EH (cell line): ENCODE results near the gene MAMDC2.

Experiments
- DNase-seq: peaks from one replicate; pipeline ENCODE4 v3.0.0-alpha.2; 2015; ENCODE audit warnings: low read depth

MAMDC2 gene, protein sequence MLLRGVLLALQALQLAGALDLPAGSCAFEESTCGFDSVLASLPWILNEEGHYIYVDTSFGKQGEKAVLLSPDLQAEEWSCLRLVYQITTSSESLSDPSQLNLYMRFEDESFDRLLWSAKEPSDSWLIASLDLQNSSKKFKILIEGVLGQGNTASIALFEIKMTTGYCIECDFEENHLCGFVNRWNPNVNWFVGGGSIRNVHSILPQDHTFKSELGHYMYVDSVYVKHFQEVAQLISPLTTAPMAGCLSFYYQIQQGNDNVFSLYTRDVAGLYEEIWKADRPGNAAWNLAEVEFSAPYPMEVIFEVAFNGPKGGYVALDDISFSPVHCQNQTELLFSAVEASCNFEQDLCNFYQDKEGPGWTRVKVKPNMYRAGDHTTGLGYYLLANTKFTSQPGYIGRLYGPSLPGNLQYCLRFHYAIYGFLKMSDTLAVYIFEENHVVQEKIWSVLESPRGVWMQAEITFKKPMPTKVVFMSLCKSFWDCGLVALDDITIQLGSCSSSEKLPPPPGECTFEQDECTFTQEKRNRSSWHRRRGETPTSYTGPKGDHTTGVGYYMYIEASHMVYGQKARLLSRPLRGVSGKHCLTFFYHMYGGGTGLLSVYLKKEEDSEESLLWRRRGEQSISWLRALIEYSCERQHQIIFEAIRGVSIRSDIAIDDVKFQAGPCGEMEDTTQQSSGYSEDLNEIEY

DNA sequence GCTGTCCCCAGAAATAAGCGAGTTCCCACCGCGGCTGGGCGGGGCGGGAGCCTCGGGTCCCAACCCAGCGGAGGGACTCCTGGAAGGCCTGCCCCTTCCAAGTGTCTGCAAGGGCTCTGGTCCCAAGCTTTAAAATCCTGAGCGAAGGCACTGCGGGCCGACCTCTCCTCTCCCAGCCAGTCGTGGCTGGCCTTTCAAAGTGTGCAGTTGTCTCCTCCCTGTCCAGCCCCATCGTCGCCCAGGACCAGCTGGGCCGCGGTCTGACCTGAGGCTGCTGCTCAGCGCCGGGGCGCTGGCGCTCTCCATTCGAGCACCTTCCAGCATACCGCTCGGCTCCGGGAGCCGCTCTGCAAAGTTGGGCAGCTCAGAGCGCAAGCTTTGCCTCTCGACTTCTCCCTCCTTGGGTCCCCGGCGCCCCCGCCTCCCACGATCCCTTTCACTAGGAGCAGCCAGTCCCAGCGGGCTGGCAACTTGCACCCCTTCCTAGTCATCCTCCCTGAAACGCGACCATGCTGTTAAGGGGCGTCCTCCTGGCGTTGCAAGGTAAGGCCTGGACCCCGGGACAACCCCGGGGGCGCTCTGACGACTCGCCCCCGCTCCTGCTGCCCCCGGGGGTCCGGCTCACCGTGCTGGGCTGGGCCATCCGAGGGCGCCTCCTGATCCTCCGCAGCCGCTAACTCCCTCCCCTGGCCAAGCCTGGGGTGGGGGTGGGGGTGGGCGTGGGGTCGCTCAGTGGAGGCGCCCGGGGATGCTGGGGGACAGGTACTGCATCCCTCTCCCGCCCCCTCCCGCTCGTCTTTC is at the start of gene MAMDC2:
MAMDC2 (plus strand) TSS at position 160 of the 801 bp plus-strand sequence; CDS start at position 510, 350 bp downstream.
- peak; percentile 64 for DNase-seq

DNA sequence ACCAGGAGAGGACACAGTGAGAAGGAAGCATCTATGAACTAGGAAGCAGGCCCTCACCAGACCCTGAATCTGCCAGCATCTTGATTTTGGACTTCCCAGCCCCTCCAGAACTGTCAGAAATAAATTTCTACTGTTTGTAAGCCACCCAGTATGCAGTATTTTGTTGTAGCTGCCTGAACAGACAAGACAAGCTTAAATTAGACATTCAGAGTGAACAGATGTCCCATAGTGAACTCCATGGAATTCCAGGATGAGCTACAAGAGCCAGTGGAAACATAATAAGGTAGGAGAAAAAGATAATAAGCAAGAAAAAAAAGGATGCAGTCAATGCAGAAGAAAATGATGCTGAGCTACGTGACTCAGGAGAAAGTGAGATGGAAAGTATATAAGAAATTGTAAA is 47.8 kb upstream of the MAMDC2 start:
- no peak for DNase-seq

DNA sequence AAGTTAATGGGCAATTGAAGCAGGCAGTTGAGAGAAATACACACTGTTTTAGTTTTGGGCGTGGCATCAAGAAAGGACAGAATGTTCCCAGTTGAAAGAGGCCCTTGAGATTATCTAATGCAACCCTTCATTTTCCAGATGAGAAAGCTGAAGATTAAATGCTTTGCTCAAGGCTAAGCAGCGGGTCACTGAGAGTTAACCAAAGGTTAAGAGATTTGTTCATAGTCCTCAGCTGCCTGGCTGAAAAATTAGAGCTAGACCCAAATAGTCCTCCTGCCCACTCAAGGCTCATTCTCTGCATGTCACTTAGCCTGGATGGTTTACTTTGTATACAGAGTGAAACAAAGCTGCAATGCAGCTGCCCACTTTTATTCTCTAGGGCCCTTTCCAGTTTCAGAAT is 46.7 kb upstream of the MAMDC2 start:
- DNase-seq: no peak

DNA sequence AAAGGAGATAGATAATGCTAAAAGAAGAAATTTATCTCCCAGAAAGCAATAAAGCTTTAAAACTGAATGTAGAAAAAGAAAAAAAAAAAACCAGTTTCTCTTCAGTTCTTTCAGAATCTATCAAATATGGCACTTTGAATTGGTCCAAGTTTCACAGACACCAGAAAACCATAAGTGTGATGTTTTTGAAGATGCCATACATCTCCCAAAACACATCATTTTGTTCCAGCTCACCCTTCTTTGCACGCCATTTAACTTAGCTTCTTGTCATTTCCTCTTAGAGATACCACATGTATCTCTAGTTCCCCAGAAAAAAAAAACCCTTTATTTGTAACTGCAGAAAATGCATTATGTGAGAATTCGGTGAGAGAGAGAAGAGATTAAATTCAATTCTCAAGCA is 46.1 kb upstream of the MAMDC2 start:
- DNase-seq: no peak

DNA sequence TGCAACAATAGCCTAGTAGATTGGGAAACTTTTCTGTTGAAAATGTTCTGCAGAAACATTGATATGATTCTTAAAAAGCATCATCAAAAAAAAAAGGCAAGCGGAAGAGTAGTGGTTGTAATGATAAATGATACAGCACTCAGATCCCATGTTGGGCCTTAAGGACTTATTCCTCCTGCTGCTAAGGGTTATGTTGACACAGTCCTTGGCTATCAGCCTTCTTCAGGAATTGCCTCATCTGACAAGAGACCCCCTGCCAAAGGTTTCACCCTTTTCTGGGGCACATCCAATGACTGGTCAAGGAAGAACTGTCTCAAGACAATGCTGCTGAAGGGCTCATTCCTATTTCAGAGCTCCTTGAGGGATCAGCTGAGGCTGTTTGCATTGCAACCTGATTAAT is 44.3 kb upstream of the MAMDC2 start:
- DNase-seq: no peak

DNA sequence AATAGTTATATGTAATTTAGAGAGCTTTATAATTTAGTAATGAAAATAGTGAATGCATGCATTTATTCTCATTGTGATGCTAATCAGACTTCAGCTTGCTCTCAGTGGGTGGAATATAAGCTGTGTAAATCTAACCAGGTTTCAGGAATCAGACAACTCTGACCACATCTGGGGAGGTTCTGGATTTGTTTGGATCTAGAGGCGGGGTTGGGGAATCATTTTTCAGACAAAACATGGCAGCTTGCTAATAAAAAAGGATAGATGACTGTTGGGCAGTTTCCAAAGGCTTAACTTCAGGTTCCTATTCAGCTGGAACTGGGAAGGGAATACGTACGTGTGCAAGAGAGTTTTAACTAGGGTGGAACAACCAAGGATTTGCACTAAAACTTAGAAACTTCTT is 43.2 kb upstream of the MAMDC2 start:
- no peak for DNase-seq

DNA sequence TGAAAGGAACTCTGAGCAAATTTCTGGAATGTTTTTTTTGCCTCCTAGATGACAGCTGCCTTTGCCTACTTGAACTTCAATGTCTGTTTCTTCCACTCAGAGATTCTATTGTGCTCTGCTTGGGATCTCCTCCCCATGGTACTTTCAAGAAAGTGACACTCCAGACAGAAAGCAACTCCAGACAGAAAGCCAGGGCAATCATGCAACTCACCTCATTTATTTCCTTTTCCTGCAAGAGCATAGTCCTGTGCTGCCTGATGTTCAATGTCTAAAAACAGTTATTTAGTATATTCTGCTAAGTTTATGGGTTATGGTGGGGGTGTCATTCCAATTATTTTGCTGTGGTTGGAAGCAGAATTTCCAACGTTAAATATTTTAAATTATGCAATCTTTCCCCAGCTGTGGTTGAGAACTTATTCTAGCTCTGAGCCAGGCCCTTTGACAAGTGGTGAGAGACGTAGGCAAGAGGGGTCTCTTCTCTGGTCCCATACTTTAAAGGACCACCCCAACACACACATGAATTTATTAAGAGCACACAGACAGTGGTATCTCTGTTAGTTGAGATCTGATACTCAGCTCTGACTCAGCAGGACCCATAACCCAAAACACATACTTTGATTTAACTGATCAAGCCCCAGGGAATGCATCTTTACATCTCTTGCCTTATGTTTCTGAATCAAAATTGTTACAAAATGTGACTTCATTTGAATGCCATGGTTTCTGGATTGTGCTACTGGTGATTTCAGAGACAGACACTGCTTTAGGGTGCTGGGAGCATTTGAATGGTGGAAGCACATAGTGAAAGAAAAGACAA is 39.5 kb upstream of the MAMDC2 start:
- peak; percentile 82 for DNase-seq

DNA sequence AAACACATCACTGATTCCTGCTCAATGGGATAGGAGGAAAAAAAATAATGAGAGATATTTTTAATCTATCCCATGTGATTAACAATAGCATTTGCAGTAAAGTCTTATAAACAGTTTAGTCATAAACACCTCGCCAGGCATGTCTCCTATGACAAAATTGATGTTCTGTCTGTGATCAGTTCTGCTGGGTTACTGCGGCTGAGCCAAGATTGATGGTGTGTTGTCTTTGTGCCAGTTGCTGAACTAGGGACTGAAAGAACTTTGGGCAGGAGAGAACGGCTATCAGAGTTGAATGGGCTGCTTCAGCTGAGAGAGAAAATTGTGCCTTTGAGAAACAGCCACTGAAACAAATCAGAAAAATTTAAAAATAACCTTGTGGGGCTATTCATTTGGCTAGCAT is 37.3 kb upstream of the MAMDC2 start:
- peak; percentile 33 for DNase-seq

DNA sequence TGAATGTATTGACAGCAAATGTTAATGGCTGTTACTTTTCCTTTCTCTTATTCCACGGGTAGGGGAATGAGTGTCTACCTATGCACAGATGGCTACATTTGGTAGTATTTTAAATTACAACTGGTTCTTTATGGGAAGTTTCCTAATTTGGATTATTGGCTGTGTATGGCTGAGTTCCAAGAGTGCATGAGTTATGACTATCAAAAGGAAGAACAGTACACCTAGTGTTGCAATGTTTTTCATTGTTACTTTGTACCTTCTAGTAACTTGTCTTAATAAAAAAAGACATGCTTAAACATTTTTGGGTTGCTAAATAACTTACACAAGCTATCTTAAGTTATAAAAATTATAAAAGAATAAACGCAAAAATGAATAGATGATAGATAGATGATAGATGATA is 35.8 kb upstream of the MAMDC2 start:
- no peak for DNase-seq

DNA sequence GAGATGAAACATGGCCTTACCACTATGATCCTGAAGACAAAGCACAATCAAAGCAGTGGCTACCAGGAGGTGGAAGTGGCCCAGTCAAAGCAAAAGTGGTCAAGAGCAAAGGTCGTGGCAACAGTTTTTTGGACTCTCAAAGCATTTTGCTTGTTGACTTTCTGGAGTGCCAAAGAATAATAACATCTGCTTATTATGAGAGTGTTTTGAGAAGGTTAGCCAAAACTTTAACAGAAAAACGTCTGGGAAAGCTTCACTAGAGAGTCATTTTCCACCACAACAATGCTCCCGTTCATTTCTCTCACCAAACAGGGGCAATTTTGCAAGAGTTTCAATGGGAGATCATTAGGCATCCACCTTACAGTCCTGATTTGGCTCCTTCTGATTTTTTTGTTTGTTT is 33.6 kb upstream of the MAMDC2 start:
- DNase-seq: no peak

DNA sequence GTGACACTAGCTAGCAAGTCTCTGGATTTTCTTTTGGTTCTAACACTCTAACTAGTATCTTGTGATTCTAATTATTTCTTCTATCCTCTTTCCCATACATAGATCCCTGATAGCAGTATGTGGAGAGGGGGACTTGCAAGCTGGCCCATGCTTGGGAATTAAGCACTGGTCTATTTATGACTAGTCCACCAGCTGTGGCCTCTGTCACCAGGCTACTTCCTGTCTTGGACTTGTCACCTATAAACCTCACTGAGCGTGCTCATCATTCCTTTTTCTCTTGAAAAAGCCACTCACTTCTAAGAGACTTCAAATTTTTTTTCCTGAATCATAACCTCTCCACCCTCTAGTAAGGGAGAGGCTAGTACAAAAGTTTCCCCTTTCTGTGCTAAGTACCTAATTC is 32.3 kb upstream of the MAMDC2 start:
- peak; percentile 49 for DNase-seq

DNA sequence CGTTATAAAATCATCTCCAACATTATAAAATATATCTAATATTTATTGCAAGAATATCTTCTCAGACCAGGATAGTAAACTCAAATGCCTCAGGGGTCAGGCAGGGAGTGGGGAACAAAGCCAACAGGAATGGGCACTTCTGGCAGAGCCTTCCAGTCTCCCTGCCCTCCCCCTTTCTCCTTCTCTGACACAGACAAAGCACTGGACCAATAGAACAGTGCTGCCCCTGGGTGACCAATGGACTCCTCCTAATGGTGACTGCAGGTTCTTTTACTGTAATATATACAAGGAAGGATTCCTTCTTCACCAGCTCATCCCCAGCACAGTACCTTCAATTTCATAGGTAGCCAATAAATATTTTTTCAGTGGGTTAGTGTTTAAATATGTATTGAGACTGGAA is 31.1 kb upstream of the MAMDC2 start:
- DNase-seq: no peak

DNA sequence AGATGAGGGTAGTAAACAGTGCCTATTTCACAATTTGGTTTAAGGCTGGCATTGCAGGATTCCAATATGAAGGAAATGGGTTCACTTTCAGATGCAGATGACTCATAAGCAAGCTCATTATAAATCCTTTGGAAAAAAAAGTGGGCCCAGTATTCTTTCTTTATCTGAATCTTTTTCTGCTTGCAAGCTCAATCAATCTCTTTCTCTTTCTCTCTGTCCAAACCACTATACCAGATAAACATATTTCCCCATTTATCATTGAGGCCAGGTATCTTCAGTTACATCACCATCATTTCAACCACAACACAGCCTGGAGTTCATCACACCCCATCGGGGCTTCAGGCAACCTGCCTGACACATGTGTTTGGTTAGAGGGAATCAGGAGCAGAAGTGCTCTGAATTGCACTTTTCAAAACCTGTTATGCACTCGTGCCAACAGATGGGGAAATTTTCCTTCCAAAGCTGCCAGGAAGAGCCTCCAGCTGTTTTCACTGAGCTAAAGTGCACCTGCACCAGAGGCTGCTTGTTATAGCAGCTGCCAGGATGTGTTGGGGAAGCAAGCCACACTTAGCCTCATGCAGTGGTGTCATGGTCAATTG is 30.0 kb upstream of the MAMDC2 start:
- DNase-seq: peak; percentile 56

DNA sequence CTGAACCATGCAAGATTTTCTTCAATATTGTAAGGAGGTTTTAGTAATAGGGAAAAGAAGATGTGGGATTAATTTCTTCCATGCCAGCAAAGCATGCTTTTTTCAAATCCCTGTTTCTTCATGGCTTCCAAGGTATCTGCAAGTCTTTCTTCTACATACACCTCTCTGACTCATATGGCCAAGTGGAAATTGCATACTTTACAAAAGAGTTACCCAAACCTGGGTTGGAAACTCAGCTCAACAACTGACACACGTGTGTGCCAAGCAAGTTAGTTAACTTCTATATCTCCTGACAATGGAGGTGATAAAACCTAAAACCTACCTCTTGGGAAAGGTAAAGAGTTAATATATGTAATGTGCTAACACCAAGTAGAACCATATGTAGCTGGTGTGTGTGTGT is 28.5 kb upstream of the MAMDC2 start:
- DNase-seq: no peak

DNA sequence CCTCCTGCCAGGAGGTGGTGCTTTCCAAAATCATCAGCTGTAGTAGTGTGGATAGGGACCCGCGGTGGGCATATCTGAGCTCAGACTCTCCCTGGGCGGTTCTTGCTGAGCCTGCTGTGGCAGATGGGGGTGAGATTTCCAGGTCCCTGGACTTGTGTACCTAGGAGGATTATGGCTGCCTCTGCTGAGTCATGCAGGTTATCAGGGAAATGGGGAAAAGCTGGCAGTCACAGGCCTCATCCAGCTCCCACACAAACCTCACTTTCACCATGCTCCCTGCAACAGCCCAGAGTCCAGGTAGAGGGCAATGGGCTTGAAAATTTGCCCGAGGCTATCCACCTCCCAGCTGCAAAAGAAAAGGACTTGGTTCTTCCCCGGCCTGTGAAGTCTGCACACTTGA is 23.4 kb upstream of the MAMDC2 start:
- no peak for DNase-seq

DNA sequence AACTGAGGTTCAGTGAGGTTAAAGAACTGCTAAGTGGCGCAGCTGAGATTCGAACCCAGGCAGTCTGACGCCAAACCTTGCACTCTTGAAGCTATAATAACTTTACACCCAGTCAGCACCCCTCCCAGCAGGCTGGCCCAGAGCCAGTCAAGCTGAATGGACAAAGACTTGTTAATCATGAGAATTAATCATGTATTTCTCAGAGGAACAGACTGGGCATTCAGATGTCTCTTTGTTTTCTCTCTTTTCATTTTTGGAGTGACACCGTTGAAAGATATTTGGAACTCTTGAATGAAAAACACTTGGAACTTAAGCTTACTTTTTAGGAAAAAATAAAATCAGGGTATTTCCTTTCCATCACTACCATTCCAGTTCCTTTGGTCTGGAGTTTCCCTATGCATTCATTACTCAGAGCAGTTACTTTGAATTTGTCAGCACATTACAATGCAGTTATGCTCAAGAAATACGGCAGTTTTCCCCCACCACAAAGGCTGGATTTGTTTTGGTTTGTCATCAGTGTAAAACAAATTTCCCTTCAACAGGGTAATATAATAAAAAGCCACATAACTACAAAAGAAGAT is 22.6 kb upstream of the MAMDC2 start:
- DNase-seq: peak; percentile 93

DNA sequence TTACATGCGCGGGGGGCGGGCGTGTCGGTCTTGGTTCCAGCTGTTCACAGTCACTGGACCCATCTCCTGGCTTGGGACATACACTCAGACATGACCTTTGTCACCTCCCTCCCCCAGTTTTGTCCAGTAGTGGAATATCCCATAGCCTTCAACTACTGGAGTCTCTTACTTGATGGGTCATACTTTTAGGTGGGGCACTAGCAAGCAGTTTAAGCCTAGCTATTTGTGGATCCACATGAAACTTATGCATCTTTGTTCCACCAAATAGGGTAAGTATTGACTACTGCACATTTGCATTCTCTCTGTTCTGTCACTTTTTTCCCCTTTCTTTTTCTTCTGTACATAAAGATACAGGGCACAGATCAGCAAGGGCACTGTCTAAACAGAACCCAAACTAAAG is 15.4 kb upstream of the MAMDC2 start:
- DNase-seq: no peak

DNA sequence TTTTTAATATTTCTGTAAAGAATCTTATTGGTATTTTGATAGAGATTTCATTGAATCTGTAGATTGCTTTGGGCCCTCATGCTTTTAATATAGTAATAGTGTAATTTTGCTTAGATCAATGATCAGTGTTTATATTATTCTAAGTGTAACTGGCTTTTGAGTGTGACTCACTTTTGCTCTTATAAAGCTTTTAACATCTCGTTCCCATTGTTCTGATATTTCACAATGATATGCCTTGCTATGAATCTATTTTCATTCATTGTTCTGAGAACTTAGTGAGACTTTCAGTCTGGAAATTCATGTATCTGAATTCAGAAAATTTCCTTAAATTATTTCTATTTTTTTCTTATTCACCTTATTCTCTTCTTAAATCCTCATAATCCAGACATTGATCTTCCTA is 13.5 kb upstream of the MAMDC2 start:
- DNase-seq: no peak

DNA sequence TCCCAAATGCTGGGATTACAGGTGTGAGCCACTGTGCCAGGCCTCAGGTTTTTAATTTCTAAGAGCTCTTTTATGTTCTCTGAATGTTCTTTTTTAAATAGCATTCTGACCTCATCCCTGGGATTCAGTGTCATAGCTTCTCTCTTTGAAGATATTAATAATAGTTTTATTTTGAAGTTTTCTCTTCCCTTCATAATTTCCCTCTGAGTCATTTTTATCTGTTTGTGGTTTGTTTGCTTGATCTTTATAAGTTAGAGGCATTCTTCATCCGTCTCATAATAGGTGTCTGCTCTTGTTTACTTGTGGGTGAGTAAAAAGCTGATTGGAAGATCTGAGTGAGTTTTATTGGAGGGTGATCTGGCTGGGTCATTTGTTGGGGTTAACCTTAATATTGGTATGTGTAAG is 12.5 kb upstream of the MAMDC2 start:
- DNase-seq: peak; percentile 58

DNA sequence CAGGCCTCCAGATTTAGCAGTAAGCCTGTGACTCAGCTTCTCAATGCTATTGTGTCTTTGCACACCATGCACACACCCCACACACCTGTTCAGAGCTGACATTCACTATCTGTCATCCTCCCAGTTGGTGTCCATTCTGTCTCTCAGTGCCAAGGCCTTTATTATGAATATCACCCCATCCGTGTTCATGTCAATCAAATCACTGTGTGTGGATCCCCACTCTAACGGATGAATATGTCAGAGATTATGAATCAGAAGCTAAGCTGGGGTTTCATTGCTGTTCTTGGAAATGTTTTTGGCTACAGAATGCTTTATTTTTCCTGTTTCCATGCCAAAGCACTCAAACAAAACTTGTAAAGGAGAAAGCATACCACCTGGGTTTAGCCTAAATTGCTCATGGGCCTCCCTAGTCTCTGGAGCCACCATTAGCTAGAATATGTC is 9.4 kb upstream of the MAMDC2 start:
- DNase-seq: no peak

DNA sequence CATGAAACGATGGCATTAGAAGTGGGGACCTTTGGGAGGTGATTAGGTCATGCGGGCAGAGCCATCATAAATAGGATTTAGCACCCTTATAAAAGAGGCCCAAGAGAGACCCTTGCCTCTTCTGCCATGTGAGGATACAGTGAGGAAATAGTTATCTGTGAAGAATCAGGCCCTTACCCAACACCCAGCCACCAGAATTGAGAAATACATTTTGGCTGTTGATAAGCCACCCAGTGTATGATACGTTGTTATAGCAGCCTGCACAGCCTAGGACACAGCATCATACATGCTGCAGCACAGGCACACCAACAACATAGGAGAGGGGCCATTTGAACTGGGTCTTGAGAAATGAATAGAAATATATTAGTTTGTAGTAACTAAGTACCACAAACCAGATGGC is 8.0 kb upstream of the MAMDC2 start:
- no peak for DNase-seq
